Cardiac fibroblast (primary cell): ENCODE results near the gene SH2D2A.

Source experiments
- DNase-seq, 2 donors: peaks; one replicate each; pipeline versions ENCODE4 v3.0.0 to v3.0.0-alpha.2; 2010; ENCODE audit warnings: low read depth in 2 of 2
- H3K4me3 ChIP-seq, 2 donors: replicated peaks in 1 of 2; 1 replicate in 1 of 2; 2 replicates in 1 of 2; pipeline ENCODE4 v1.5.1; 2011; ENCODE audit warnings: low read depth in 2 of 2, low read length in 2 of 2, mild to moderate bottlenecking in 2 of 2, moderate library complexity in 1 of 2
- TF ChIP-seq, protein P1 (sequence below): IDR thresholded peaks from one replicate; pipeline ENCODE4 v1.5.1; 2011; ENCODE audit warnings: low read depth, mild to moderate bottlenecking, low read length, inconsistent platforms

SH2D2A gene

DNA sequence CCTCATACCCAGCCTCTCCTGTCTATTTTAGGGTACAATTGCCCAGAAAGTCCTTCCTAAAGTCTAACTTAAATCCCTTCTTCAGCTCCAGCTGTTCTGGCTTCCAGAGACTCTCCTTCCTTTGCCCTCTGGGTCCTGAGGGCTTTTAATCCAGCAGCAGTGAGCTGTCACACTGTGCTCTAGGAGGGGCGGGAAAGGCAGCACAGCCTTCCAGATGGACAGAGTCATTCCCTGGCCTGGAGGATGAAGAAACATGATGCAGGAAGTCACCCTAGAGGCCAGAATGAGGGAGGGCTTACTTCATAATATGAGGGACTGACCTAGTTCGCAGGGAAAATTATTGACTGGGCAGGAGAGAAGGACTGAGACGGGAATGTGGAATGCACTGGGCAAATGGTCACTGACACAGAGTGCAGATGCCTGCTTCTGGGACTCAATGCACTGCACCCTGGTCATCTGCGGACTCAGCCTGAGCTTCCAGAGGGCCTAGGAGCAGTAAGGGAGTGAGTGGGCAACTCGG is 1.3 kb downstream of the SH2D2A start:
- H3K4me3 ChIP-seq: no peak overlapping the region
- TF ChIP-seq, protein P1, sequence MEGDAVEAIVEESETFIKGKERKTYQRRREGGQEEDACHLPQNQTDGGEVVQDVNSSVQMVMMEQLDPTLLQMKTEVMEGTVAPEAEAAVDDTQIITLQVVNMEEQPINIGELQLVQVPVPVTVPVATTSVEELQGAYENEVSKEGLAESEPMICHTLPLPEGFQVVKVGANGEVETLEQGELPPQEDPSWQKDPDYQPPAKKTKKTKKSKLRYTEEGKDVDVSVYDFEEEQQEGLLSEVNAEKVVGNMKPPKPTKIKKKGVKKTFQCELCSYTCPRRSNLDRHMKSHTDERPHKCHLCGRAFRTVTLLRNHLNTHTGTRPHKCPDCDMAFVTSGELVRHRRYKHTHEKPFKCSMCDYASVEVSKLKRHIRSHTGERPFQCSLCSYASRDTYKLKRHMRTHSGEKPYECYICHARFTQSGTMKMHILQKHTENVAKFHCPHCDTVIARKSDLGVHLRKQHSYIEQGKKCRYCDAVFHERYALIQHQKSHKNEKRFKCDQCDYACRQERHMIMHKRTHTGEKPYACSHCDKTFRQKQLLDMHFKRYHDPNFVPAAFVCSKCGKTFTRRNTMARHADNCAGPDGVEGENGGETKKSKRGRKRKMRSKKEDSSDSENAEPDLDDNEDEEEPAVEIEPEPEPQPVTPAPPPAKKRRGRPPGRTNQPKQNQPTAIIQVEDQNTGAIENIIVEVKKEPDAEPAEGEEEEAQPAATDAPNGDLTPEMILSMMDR: no peak
- DNase-seq: peak; percentile 87 to 88

DNA sequence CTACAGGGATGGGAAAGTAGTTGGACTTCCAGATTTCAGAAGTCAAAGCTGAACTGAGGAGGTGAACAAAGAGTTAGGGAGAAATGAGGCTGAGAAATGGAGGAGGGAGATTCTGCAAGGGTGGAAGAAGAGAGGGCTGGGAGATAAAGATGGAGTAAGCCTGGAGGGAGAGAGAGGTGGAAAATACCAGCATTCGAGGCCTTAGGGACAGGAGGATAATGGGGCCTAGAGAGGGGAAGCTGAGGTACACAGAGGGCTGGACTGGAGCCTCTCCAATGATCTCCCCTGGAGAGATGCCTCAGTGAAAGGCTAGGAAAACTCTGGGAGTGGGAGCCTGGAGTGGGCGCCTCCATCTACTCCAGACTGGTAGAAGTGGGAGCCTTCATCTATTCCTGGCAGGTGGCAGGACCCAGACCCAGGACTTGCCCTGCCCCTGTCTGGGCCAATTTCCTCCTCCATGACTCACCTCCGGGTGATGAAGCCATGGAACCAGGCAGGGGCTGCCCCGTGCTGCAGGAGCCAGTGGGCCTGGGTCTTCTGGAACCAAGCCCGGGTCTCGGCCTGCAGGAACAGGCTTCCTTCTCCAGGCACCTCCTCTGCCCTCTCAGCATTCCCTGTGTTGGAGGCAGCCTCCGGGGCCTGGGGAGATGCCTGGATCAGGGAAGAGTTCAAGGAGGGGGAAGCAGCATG is 1.9 kb downstream of the SH2D2A start:
- DNase-seq: no peak
- H3K4me3 ChIP-seq: no peak overlapping the region
- TF ChIP-seq, protein P1: no peak

DNA sequence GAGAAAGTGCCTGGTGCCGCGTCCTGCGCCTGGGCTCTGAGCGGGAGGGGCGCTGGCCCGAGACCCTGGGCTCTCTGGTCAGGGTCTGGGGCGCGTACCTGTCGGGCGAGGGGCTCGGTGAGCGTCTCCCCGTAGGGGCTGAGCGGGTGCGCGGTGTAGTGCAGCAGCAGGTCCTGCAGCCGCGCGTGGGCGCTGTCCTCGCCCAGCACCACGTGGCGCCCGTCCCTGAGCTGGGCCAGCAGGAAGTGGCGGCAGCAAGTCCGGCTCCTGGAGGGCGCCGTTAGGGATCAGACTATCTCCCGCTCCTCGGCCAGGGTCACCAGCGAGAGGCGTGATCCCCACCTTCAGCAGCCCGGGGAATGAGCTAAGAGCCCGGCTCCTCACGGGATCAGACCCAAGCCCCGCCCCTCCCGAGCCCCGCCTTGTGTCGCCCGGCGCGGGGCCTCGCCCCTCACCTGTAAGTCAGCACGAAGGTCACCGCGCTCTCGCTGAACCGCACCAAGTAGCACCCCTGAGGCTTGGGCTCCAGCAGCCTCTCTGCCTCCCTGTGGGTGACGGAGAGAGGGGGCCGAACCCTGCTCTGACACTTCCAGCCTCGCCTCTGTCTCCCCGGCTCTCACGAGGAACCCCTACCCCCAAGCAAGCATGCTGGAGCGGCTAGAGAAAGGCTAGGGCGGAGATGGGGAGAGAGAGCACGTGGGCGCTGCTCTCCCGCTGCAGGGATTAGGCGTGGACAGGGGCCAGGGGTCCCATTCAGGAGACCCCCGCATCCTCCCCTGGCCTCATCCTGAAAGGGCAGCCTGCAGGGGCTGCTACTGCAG is 2.7 kb downstream of the SH2D2A start:
- TF ChIP-seq, protein P1: peak; percentile 42
- peak; percentile 37 to 58 for DNase-seq
- H3K4me3 ChIP-seq: peak overlapping the region; percentile 34 to 35

DNA sequence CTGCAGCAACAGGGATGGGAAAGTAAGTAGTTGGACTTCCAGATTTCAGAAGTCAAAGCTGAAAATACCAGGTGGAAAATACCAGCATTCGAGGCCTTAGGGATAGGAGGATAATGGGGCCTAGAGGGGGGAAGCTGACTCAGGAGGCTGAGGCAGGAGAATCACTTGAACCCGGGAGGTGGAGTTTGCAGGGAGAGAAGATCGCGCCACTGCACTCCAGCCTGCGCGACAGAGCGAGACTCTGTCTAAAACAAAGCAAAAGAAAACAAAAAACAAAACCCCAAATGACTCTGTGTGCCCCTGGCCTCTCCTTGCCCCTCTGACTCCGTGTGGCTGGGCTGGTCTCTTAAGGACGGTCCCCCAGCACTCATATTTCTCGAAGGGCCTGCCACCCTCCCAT is 3.4 kb downstream of the SH2D2A start:
- H3K4me3 ChIP-seq: peak overlapping the region; percentile 34 to 35
- TF ChIP-seq, protein P1: no peak
- no peak for DNase-seq

DNA sequence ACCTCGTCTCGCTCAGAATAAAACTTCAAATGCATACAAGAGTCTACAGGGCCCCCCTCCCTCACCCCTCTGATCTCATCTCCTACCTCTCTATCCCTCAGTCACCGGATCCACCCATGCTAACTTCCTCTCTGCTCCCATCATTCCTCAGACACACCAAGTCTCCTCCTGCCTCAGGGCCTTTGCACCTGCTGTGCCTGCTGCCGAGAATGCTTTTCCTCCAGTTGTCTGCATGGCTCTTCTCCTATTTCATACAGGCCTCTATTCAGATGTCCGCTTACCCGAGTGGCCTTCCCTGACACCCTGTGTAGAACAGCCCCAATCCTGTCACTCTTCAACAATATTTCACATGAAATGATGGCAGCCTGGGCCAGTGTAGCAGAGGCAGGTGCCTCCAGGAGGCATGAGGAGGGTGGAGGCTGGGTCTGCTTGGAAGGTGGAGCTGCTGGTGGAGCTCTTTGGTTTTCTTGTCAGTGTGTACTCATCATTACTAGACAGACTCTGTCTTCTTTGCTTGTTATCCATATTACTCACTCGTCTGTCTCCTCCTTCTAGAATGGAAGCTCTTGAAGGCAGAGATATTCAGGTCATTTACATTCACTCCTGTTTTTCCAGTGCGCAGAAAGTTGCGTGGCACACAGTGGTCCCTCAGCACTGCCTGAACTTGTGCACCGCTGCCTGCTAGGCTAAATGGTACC is 4.2 kb downstream of the SH2D2A start:
- no peak overlapping the region for H3K4me3 ChIP-seq
- TF ChIP-seq, protein P1: no peak
- DNase-seq: peak in 1 of 2 donors; percentile 34

DNA sequence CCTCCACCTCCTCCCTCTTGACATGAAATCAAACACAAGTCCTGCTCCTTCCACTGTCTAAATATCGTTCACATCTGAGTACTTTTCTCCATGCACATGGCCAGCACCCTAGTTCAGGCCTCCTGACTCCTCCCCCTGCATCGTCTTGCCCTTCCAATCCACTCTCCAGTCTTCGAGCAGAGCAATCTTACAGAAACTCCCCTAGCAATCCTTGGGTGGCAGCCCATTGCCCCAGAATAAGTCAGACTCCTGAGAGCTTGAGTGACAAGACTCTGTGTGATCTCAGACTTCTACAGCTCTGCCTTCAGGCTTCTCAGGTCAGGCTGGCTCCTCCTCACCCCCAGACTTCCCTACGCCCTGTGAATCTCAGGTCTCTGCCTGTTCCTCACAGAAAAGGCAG is 5.5 kb downstream of the SH2D2A start:
- DNase-seq: no peak
- TF ChIP-seq, protein P1: no peak
- H3K4me3 ChIP-seq: no peak overlapping the region
